ENCODE measurements around the gene TRPC4AP.

DNA sequence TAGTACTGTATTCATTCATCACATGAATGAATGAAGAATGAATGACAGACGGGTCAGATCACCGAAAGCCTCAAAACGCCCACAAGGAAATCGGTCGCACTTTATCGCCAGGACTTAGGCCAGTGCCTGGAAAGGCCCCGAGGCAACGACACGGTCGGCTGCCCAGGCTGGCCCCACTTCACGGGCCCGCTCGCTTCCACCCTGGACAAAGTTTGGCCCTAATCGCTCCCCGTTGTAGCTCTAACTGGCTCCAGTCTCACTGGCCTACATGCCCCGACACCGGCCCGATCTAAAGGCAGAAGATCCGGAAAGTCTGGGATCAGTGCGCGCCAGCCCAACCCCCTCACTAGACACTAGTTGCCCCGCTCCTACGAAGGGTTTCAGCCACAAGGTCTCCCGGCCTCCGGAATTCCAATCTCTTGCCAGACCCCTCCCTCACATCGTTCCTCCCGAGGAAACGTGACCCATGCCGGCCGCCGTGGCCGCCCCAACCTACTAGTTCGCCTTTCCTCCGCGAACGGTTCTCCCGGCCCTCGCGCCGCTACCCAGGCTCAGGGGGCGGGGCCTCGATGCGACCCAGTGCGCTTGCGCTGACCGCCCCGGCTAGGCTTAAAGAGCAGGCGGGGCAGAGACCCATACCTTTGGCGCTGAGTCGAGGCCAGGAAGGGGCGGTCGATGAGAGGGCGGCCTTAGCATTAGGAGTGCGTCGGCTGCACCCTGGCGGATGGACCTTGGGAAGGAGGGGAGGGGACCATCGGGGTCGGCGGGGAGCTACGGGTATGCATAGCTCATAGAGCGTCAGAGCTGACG, 137.2 kb downstream of the TRPC4AP start, which contains the start of the genes GSS and MYH7B:
- TF ChIP-seq, protein P1, sequence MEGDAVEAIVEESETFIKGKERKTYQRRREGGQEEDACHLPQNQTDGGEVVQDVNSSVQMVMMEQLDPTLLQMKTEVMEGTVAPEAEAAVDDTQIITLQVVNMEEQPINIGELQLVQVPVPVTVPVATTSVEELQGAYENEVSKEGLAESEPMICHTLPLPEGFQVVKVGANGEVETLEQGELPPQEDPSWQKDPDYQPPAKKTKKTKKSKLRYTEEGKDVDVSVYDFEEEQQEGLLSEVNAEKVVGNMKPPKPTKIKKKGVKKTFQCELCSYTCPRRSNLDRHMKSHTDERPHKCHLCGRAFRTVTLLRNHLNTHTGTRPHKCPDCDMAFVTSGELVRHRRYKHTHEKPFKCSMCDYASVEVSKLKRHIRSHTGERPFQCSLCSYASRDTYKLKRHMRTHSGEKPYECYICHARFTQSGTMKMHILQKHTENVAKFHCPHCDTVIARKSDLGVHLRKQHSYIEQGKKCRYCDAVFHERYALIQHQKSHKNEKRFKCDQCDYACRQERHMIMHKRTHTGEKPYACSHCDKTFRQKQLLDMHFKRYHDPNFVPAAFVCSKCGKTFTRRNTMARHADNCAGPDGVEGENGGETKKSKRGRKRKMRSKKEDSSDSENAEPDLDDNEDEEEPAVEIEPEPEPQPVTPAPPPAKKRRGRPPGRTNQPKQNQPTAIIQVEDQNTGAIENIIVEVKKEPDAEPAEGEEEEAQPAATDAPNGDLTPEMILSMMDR (IDR thresholded peaks at IDR 0.05; ENCODE audit: low read length) = peak; percentile 60
- TF ChIP-seq EZH2 (optimal IDR thresholded peaks at IDR 0.05; ENCODE audit: low read depth, low read length) (no peak), EZH2phosphoT487 (IDR thresholded peaks at IDR 0.05; ENCODE audit: low read length) (no peak)
